MM.1S (cell line): ENCODE measurements around the gene SYNGR1.
"Not testable (repeated sequence)": the region's sequence is repeated elsewhere in the genome, so short reads cannot be mapped to it uniquely, and the experiment has no call there.

Experiments
- DNase-seq: peaks from one replicate; pipeline ENCODE4 v3.0.0-alpha.2; 2015
- H2AFZ ChIP-seq: fragments of 300-600 bp; sonication (generic); 2 replicates; pipeline ENCODE4 v1.6.0; 2016; ENCODE audit warnings: antibody characterized with exemption, low read length
- H3F3A ChIP-seq: fragments of 300-600 bp; sonication (generic); 2 replicates; pipeline ENCODE4 v1.6.1; 2016; ENCODE audit warnings: mild to moderate bottlenecking, antibody characterized with exemption, low read length, moderate library complexity, mixed read lengths; ENCODE audit not compliant: insufficient read depth
- H3K27ac ChIP-seq: fragments of 300-600 bp; sonication (generic); 2 replicates; pipeline ENCODE4 v1.5.1; 2016; ENCODE audit warnings: mild to moderate bottlenecking, low read length
- H3K27me3 ChIP-seq: fragments of 300-600 bp; sonication (generic); replicated peaks from 2 replicates; pipeline ENCODE4 v1.6.0; 2016; ENCODE audit warnings: low read length; ENCODE audit not compliant: insufficient read depth
- H3K36me3 ChIP-seq: fragments of 300-600 bp; sonication (generic); replicated peaks from 2 replicates; pipeline ENCODE4 v1.6.1; 2016; ENCODE audit warnings: mild to moderate bottlenecking, low read length, mixed read lengths; ENCODE audit not compliant: insufficient read depth
- H3K4me1 ChIP-seq: fragments of 300-600 bp; sonication (generic); 2 replicates; pipeline ENCODE4 v1.6.1; 2016; ENCODE audit warnings: low read length, mixed read lengths
- H3K4me2 ChIP-seq: fragments of 300-600 bp; sonication (generic); 2 replicates; pipeline ENCODE4 v1.6.0; 2016; ENCODE audit warnings: low read depth, low read length
- H3K4me3 ChIP-seq: fragments of 300-600 bp; sonication (generic); 2 replicates; pipeline ENCODE4 v1.5.1; 2016; ENCODE audit warnings: low read length, mixed read lengths
- H3K79me2 ChIP-seq: fragments of 300-600 bp; sonication (generic); 2 replicates; pipeline ENCODE4 v1.6.1; 2016; ENCODE audit warnings: mixed run types, low read length, mixed read lengths
- H3K9ac ChIP-seq: fragments of 300-600 bp; sonication (generic); 2 replicates; pipeline ENCODE4 v1.6.1; 2016; ENCODE audit warnings: low read length, mixed read lengths
- H3K9me2 ChIP-seq: fragments of 300-600 bp; sonication (generic); replicated peaks from 2 replicates; pipeline ENCODE4 v1.6.1; 2016; ENCODE audit warnings: mild to moderate bottlenecking, low read length, mixed read lengths; ENCODE audit not compliant: insufficient read depth
- H3K9me3 ChIP-seq: fragments of 300-600 bp; sonication (generic); replicated peaks from 2 replicates; pipeline ENCODE4 v1.6.1; 2016; ENCODE audit warnings: mild to moderate bottlenecking, low read length, mixed read lengths; ENCODE audit not compliant: insufficient read depth
- H4K20me1 ChIP-seq: fragments of 300-600 bp; sonication (generic); 2 replicates; pipeline ENCODE4 v1.6.1; 2016; ENCODE audit warnings: mild to moderate bottlenecking, low read length, moderate library complexity, mixed read lengths; ENCODE audit not compliant: insufficient read depth
- EZH2 ChIP-seq: fragments of 300-600 bp; sonication (generic); optimal IDR thresholded peaks from 2 replicates; pipeline ENCODE3; 2017; ENCODE audit warnings: low read depth, mild to moderate bottlenecking, antibody characterized with exemption, low read length, mixed read lengths
- EZH2phosphoT487 ChIP-seq: fragments of 300-600 bp; sonication (generic); IDR thresholded peaks from 2 replicates; pipeline ENCODE4 v1.6.1; 2018; ENCODE audit warnings: antibody characterized with exemption, low read length
- TF ChIP-seq, protein P1 (sequence below): fragments of 300-600 bp; sonication (generic); IDR thresholded peaks from 2 replicates; pipeline ENCODE4 v1.5.1; 2016; ENCODE audit warnings: antibody characterized with exemption, low read length, mixed read lengths

The SYNGR1 gene

DNA sequence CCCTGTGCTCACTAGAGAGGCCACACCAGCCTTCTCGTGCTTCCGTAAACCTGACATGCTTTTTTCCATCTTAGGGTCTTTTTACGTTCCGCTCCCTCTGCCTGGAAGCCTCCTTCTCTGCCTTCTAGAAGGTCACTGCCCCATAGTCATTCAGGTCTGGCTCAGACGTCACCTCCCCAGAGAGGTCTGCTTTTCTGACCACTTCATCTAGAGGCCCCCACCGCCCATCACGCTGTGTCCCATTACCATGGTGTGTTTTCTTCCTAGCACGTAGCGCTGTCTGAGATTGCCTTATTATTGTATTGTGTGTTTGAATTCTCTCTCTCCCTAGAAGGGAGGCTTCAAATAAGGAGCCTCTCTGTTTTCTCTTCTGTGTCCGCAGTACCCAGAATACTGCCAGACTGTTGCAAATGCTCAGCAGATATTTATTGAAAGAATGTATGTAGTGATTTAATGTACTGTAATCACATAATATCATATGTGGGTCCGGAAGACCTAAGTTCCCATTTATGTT lies 59.8 kb downstream of the SYNGR1 start:
- Histone ChIP-seq H3K27me3 (no peaks in the 10 kb centered on the region), H3K9me2 (no peaks in the 10 kb centered on the region), H3K4me1 (peaks cover 9% of the 10 kb centered on the region), H2AFZ (no peak overlapping the region), H4K20me1 (no peaks in the 10 kb centered on the region), H3K27ac (no peak overlapping the region), H3K4me3 (no peak overlapping the region), H3K79me2 (peaks cover 63% of the 10 kb centered on the region), H3K4me2 (no peak overlapping the region), H3K9me3 (no peaks in the 10 kb centered on the region), H3F3A (peaks cover 5% of the 10 kb centered on the region; the same call in 1 of the 2 replicates), H3K36me3 (0 out of 2 replicates have a peak, but pooled peaks cover 5% of the 10 kb centered on the region), H3K9ac (no peak overlapping the region)
- no peak for TF ChIP-seq EZH2
- TF ChIP-seq, protein P1, sequence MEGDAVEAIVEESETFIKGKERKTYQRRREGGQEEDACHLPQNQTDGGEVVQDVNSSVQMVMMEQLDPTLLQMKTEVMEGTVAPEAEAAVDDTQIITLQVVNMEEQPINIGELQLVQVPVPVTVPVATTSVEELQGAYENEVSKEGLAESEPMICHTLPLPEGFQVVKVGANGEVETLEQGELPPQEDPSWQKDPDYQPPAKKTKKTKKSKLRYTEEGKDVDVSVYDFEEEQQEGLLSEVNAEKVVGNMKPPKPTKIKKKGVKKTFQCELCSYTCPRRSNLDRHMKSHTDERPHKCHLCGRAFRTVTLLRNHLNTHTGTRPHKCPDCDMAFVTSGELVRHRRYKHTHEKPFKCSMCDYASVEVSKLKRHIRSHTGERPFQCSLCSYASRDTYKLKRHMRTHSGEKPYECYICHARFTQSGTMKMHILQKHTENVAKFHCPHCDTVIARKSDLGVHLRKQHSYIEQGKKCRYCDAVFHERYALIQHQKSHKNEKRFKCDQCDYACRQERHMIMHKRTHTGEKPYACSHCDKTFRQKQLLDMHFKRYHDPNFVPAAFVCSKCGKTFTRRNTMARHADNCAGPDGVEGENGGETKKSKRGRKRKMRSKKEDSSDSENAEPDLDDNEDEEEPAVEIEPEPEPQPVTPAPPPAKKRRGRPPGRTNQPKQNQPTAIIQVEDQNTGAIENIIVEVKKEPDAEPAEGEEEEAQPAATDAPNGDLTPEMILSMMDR, result no peak
- TF ChIP-seq EZH2phosphoT487, result no peak
- DNase-seq, result no peak

DNA sequence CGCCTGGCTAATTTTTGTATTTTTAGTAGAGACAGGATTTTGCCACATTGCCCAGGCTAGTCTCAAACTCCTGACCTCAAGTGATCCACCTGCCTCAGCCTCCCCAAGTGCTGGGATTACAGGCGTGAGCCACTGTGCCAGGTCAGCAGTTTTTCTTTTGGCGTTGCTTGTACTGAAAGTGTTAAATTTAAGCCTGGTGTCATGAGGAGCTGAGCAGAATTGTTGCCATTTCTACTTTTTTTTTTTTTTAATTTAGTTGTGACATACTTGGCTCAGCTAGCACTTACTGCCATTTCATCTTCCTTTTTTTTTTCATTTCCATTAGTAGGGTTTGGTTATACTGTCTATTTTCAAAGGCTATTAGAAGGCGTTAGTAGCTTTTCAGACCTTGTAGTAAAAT lies 60.5 kb downstream of the SYNGR1 start:
- peaks cover 9% of the 10 kb centered on the region for H3K4me1 ChIP-seq
- H3K36me3 ChIP-seq, result 0 out of 2 replicates have a peak, but pooled peaks cover 5% of the 10 kb centered on the region
- no peak overlapping the region for H3K4me3 ChIP-seq
- no peaks in the 10 kb centered on the region for H3K9me3 ChIP-seq
- H4K20me1 ChIP-seq, result no peaks in the 10 kb centered on the region
- H3F3A ChIP-seq, result peaks cover 5% of the 10 kb centered on the region; the same call in 1 of the 2 replicates
- no peaks in the 10 kb centered on the region for H3K9me2 ChIP-seq
- no peak for DNase-seq
- H3K4me2 ChIP-seq, result no peak overlapping the region
- no peak overlapping the region for H3K9ac ChIP-seq
- no peaks in the 10 kb centered on the region for H3K27me3 ChIP-seq
- H2AFZ ChIP-seq, result no peak overlapping the region
- peaks cover 63% of the 10 kb centered on the region for H3K79me2 ChIP-seq
- TF ChIP-seq EZH2phosphoT487 (no peak), EZH2 (no peak)
- TF ChIP-seq, protein P1, result no peak
- no peak overlapping the region for H3K27ac ChIP-seq

DNA sequence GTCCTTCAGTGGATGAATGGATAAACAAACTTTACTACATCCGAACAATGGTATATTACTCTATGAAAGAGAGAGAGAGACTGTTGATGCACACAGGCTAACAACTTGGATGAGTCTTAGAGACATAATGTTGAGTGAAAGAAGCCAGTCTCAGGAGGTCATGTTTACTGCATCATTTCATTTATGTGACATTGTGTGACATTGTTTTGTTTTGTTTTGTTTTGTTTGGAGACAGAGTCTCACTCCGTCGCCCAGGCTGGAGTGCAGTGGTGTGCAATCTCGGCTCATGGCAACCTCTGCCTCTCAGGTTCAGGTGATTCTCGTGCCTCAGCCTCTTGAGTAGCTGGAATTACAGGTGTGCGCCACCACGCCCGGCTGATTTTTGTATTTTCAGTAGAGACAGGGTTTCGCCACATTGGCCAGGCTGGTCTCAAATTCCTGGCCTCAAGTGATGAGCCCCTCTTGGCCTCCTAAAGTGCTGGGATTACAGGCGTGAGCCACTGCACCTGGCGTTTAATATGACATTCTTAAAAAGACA lies 62.1 kb downstream of the SYNGR1 start:
- not testable (repeated sequence) for H3K27me3 ChIP-seq, H3K9me2 ChIP-seq, H3K4me1 ChIP-seq, H3K9ac ChIP-seq, H3K27ac ChIP-seq, H4K20me1 ChIP-seq, H3F3A ChIP-seq, H3K9me3 ChIP-seq, DNase-seq, H2AFZ ChIP-seq, H3K36me3 ChIP-seq, H3K4me3 ChIP-seq
- peaks cover 56% of the 10 kb centered on the region for H3K79me2 ChIP-seq
- H3K4me2 ChIP-seq, result peak overlapping the region; percentile 7; the same call in 1 of the 2 replicates

DNA sequence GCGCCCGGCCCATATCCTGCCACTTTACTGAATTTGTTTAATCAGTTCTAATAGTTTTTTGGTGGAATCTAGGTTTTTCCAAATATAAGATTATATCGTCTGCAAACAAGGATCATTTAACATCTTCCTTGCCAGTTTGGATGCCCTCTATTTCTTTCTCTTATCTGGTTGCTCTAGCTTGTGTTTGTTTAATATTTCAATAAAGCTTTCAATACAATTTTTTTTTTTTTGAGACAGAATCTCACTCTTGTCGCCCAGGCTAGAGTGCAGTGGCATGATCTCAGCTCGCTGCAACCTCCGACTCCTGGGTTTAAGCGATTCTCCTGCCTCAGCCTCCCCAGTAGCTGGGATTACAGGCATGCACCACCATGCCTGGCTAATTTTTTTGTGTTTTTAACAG lies 63.4 kb downstream of the SYNGR1 start:
- not testable (repeated sequence) for H3K36me3 ChIP-seq, H3K4me3 ChIP-seq, H3K27me3 ChIP-seq, H2AFZ ChIP-seq, H3K9ac ChIP-seq, H3K4me2 ChIP-seq, H3K9me3 ChIP-seq, H3K9me2 ChIP-seq, DNase-seq, H3F3A ChIP-seq, H4K20me1 ChIP-seq, H3K27ac ChIP-seq
- H3K4me1 ChIP-seq, result peaks cover 15% of the 10 kb centered on the region
- peaks cover 43% of the 10 kb centered on the region for H3K79me2 ChIP-seq
